HEK293 (cell line): ENCODE data around the gene CEP112.

Experiments
- KLF16 ChIP-seq: fragments of 450-650 bp; formaldehyde crosslinking; IDR thresholded peaks from 2 replicates; pipeline ENCODE4 v1.5.1; 2017; ENCODE audit warnings: missing biosample characterization, missing genetic modification characterization
- TCF7L2 ChIP-seq: IDR thresholded peaks from 2 replicates; pipeline ENCODE4 v1.6.1; 2011; ENCODE audit warnings: low read depth, mild to moderate bottlenecking, inconsistent platforms, low read length, moderate library complexity, borderline replicate concordance
- YY1 ChIP-seq: fragments of 450-650 bp; formaldehyde crosslinking; IDR thresholded peaks from 2 replicates; pipeline ENCODE4 v1.5.1; 2018; ENCODE audit warnings: missing biosample characterization, missing genetic modification characterization
- ZNF341 ChIP-seq: fragments of 450-650 bp; formaldehyde crosslinking; IDR thresholded peaks from 2 replicates; pipeline ENCODE4; 2016; ENCODE audit warnings: low read depth, missing biosample characterization, missing genetic modification characterization
- ZNF426 ChIP-seq: fragments of 450-650 bp; formaldehyde crosslinking; IDR thresholded peaks from 2 replicates; pipeline ENCODE4 v1.5.1; 2017; ENCODE audit warnings: missing biosample characterization, missing genetic modification characterization, mild to moderate bottlenecking, inconsistent platforms, moderate library complexity
- ZNF600 ChIP-seq: fragments of 450-650 bp; formaldehyde crosslinking; IDR thresholded peaks from 2 replicates; pipeline ENCODE4 v1.5.1; 2016; ENCODE audit warnings: missing biosample characterization, missing genetic modification characterization
- ZNF785 ChIP-seq: fragments of 450-650 bp; formaldehyde crosslinking; IDR thresholded peaks from 2 replicates; pipeline ENCODE4 v1.5.1; 2016; ENCODE audit warnings: missing biosample characterization, missing genetic modification characterization
- TF ChIP-seq, protein P1 (sequence below): fragments of 450-650 bp; formaldehyde crosslinking; IDR thresholded peaks from 2 replicates; pipeline ENCODE4 v1.5.1; 2016; ENCODE audit warnings: missing biosample characterization, missing genetic modification characterization
- TF ChIP-seq, protein P2 (sequence below): fragments of 450-650 bp; formaldehyde crosslinking; IDR thresholded peaks from 2 replicates; pipeline ENCODE4 v1.5.1; 2016; ENCODE audit warnings: missing biosample characterization, missing genetic modification characterization, low read depth

GRCh38 chr17:66107731-66108130 lies 84.2 kb downstream of the CEP112 start:
- TF ChIP-seq ZNF426 (no peak), TCF7L2 (no peak), YY1 (tag by site-specific recombination) (no peak), ZNF785 (tag by site-specific recombination) (no peak), ZNF341 (tag by site-specific recombination) (no peak), ZNF600 (no peak), KLF16 (no peak)
- TF ChIP-seq, protein P1, sequence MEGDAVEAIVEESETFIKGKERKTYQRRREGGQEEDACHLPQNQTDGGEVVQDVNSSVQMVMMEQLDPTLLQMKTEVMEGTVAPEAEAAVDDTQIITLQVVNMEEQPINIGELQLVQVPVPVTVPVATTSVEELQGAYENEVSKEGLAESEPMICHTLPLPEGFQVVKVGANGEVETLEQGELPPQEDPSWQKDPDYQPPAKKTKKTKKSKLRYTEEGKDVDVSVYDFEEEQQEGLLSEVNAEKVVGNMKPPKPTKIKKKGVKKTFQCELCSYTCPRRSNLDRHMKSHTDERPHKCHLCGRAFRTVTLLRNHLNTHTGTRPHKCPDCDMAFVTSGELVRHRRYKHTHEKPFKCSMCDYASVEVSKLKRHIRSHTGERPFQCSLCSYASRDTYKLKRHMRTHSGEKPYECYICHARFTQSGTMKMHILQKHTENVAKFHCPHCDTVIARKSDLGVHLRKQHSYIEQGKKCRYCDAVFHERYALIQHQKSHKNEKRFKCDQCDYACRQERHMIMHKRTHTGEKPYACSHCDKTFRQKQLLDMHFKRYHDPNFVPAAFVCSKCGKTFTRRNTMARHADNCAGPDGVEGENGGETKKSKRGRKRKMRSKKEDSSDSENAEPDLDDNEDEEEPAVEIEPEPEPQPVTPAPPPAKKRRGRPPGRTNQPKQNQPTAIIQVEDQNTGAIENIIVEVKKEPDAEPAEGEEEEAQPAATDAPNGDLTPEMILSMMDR (tag by site-specific recombination) = no peak
- TF ChIP-seq, protein P2, sequence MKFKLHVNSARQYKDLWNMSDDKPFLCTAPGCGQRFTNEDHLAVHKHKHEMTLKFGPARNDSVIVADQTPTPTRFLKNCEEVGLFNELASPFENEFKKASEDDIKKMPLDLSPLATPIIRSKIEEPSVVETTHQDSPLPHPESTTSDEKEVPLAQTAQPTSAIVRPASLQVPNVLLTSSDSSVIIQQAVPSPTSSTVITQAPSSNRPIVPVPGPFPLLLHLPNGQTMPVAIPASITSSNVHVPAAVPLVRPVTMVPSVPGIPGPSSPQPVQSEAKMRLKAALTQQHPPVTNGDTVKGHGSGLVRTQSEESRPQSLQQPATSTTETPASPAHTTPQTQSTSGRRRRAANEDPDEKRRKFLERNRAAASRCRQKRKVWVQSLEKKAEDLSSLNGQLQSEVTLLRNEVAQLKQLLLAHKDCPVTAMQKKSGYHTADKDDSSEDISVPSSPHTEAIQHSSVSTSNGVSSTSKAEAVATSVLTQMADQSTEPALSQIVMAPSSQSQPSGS (tag by site-specific recombination) = no peak
